ENCODE data around the gene BBS9.

Gene BBS9

GRCh38 chr7:33601884-33602283 is 472.5 kb downstream of the BBS9 start:
- no peak for DNase-seq (ENCODE audit: low spot score in 2 of 2)
- Mint-ChIP-seq H3K4me3 (no peak overlapping the region), H3K9me3 (no peaks in the 10 kb centered on the region), H3K36me3 (ENCODE audit: insufficient read depth) (peaks cover 8% of the 10 kb centered on the region), H3K4me1 (no peaks in the 10 kb centered on the region), H3K27me3 (no peaks in the 10 kb centered on the region), H3K27ac (ENCODE audit: low read depth) (no peak overlapping the region)
- ATAC-seq (replicated peaks; ENCODE audit: extremely low read depth, poor library complexity, severe bottlenecking) = no peak

GRCh38 chr7:33604056-33604455 is 474.7 kb downstream of the BBS9 start:
- H3K36me3 Mint-ChIP-seq (ENCODE audit: insufficient read depth) = peaks cover 5% of the 10 kb centered on the region
- no peaks in the 10 kb centered on the region for H3K27me3 Mint-ChIP-seq
- H3K27ac Mint-ChIP-seq (ENCODE audit: low read depth) = no peak overlapping the region
- no peaks in the 10 kb centered on the region for H3K4me1 Mint-ChIP-seq
- no peak for DNase-seq (ENCODE audit: low spot score in 2 of 2)
- ATAC-seq (replicated peaks; ENCODE audit: extremely low read depth, poor library complexity, severe bottlenecking) = no peak
- H3K4me3 Mint-ChIP-seq = no peak overlapping the region
- H3K9me3 Mint-ChIP-seq = no peaks in the 10 kb centered on the region

GRCh38 chr7:33610918-33611317 is 481.6 kb downstream of the BBS9 start:
- no peak overlapping the region for H3K4me3 Mint-ChIP-seq
- DNase-seq (ENCODE audit: low spot score in 2 of 2) (no peak), ATAC-seq (replicated peaks; ENCODE audit: extremely low read depth, poor library complexity, severe bottlenecking) (no peak)
- H3K9me3 Mint-ChIP-seq = no peaks in the 10 kb centered on the region
- H3K36me3 Mint-ChIP-seq (ENCODE audit: insufficient read depth) = peaks cover 3% of the 10 kb centered on the region
- no peaks in the 10 kb centered on the region for H3K4me1 Mint-ChIP-seq
- H3K27ac Mint-ChIP-seq (ENCODE audit: low read depth) = no peak overlapping the region
- H3K27me3 Mint-ChIP-seq = no peaks in the 10 kb centered on the region

- Mint-ChIP-seq H3K4me3 (no peak overlapping the region), H3K4me1 (no peaks in the 10 kb centered on the region), H3K36me3 (ENCODE audit: insufficient read depth) (peaks cover 1% of the 10 kb centered on the region), H3K27me3 (no peaks in the 10 kb centered on the region), H3K9me3 (peaks cover 2% of the 10 kb centered on the region), H3K27ac (ENCODE audit: low read depth) (no peak overlapping the region)
- DNase-seq (ENCODE audit: low spot score in 2 of 2) = no peak
- no peak for ATAC-seq (replicated peaks; ENCODE audit: extremely low read depth, poor library complexity, severe bottlenecking)
Measured at GRCh38 chr7:33612442-33612841, 483.1 kb downstream of the BBS9 start.

- DNase-seq (ENCODE audit: low spot score in 2 of 2) = no peak
- Mint-ChIP-seq H3K27me3 (no peaks in the 10 kb centered on the region), H3K9me3 (peaks cover 8% of the 10 kb centered on the region), H3K4me1 (no peaks in the 10 kb centered on the region), H3K4me3 (no peak overlapping the region), H3K27ac (ENCODE audit: low read depth) (no peak overlapping the region), H3K36me3 (ENCODE audit: insufficient read depth) (peaks cover 1% of the 10 kb centered on the region)
- no peak for ATAC-seq (replicated peaks; ENCODE audit: extremely low read depth, poor library complexity, severe bottlenecking)
Measured at GRCh38 chr7:33614357-33615117, 485.2 kb downstream of the BBS9 start.

- no peaks in the 10 kb centered on the region for H3K27me3 Mint-ChIP-seq
Measured at GRCh38 chr7:33616752-33617151, 487.4 kb downstream of the BBS9 start.

GRCh38 chr7:33619264-33619663 is 489.9 kb downstream of the BBS9 start:
- Mint-ChIP-seq H3K9me3 (peaks cover 20% of the 10 kb centered on the region), H3K36me3 (ENCODE audit: insufficient read depth) (peaks cover under 1% of the 10 kb centered on the region), H3K4me3 (no peak overlapping the region), H3K4me1 (no peaks in the 10 kb centered on the region), H3K27me3 (no peaks in the 10 kb centered on the region), H3K27ac (ENCODE audit: low read depth) (no peak overlapping the region)
- DNase-seq (ENCODE audit: low spot score in 2 of 2) (no peak), ATAC-seq (replicated peaks; ENCODE audit: extremely low read depth, poor library complexity, severe bottlenecking) (no peak)

More at GRCh38 chr7:33616752-33617151, 487.4 kb downstream of the BBS9 start:
- no peak for DNase-seq (ENCODE audit: low spot score in 2 of 2)
- H3K27ac Mint-ChIP-seq (ENCODE audit: low read depth) = no peak overlapping the region
- H3K4me3 Mint-ChIP-seq = no peak overlapping the region
- ATAC-seq (replicated peaks; ENCODE audit: extremely low read depth, poor library complexity, severe bottlenecking) = no peak
- H3K9me3 Mint-ChIP-seq = peaks cover 20% of the 10 kb centered on the region
- H3K36me3 Mint-ChIP-seq (ENCODE audit: insufficient read depth) = peaks cover 1% of the 10 kb centered on the region
- no peaks in the 10 kb centered on the region for H3K4me1 Mint-ChIP-seq

- ATAC-seq (replicated peaks; ENCODE audit: extremely low read depth, poor library complexity, severe bottlenecking) = no peak
- Mint-ChIP-seq H3K36me3 (ENCODE audit: insufficient read depth) (no peaks in the 10 kb centered on the region), H3K9me3 (peaks cover 24% of the 10 kb centered on the region), H3K27ac (ENCODE audit: low read depth) (no peak overlapping the region), H3K4me1 (no peaks in the 10 kb centered on the region), H3K27me3 (no peaks in the 10 kb centered on the region), H3K4me3 (no peak overlapping the region)
- no peak for DNase-seq (ENCODE audit: low spot score in 2 of 2)
Measured at GRCh38 chr7:33623267-33623666, 493.9 kb downstream of the BBS9 start.

GRCh38 chr7:33624215-33624614 is 494.9 kb downstream of the BBS9 start:
- Mint-ChIP-seq H3K27ac (ENCODE audit: low read depth) (no peak overlapping the region), H3K9me3 (peaks cover 24% of the 10 kb centered on the region), H3K36me3 (ENCODE audit: insufficient read depth) (no peaks in the 10 kb centered on the region), H3K27me3 (no peaks in the 10 kb centered on the region), H3K4me1 (no peaks in the 10 kb centered on the region), H3K4me3 (no peak overlapping the region)
- DNase-seq (ENCODE audit: low spot score in 2 of 2) = no peak
- ATAC-seq (replicated peaks; ENCODE audit: extremely low read depth, poor library complexity, severe bottlenecking) = no peak

- no peak for ATAC-seq (replicated peaks; ENCODE audit: extremely low read depth, poor library complexity, severe bottlenecking)
- H3K4me3 Mint-ChIP-seq = no peak overlapping the region
- H3K27me3 Mint-ChIP-seq = no peaks in the 10 kb centered on the region
- no peaks in the 10 kb centered on the region for H3K36me3 Mint-ChIP-seq (ENCODE audit: insufficient read depth)
- H3K27ac Mint-ChIP-seq (ENCODE audit: low read depth) = no peak overlapping the region
- no peaks in the 10 kb centered on the region for H3K4me1 Mint-ChIP-seq
- peaks cover 10% of the 10 kb centered on the region for H3K9me3 Mint-ChIP-seq
- DNase-seq (ENCODE audit: low spot score in 2 of 2) = no peak
Measured at GRCh38 chr7:33626869-33627268, 497.5 kb downstream of the BBS9 start.

GRCh38 chr7:33627741-33628140 is 498.4 kb downstream of the BBS9 start:
- no peak overlapping the region for H3K27ac Mint-ChIP-seq (ENCODE audit: low read depth)
- ATAC-seq (replicated peaks; ENCODE audit: extremely low read depth, poor library complexity, severe bottlenecking) (no peak), DNase-seq (ENCODE audit: low spot score in 2 of 2) (no peak)
- no peaks in the 10 kb centered on the region for H3K27me3 Mint-ChIP-seq
- H3K4me3 Mint-ChIP-seq = no peak overlapping the region
- no peaks in the 10 kb centered on the region for H3K4me1 Mint-ChIP-seq
- H3K36me3 Mint-ChIP-seq (ENCODE audit: insufficient read depth) = no peaks in the 10 kb centered on the region
- H3K9me3 Mint-ChIP-seq = peaks cover 10% of the 10 kb centered on the region

GRCh38 chr7:33628894-33629293 is 499.5 kb downstream of the BBS9 start:
- ATAC-seq (replicated peaks; ENCODE audit: extremely low read depth, poor library complexity, severe bottlenecking) (no peak), DNase-seq (ENCODE audit: low spot score in 2 of 2) (no peak)
- Mint-ChIP-seq H3K4me1 (no peaks in the 10 kb centered on the region), H3K27me3 (no peaks in the 10 kb centered on the region), H3K27ac (ENCODE audit: low read depth) (no peak overlapping the region), H3K4me3 (no peak overlapping the region), H3K36me3 (ENCODE audit: insufficient read depth) (no peaks in the 10 kb centered on the region), H3K9me3 (peaks cover 10% of the 10 kb centered on the region)

- Mint-ChIP-seq H3K27ac (ENCODE audit: low read depth) (no peak overlapping the region), H3K9me3 (peaks cover 10% of the 10 kb centered on the region), H3K36me3 (ENCODE audit: insufficient read depth) (no peaks in the 10 kb centered on the region), H3K4me1 (no peaks in the 10 kb centered on the region), H3K27me3 (no peaks in the 10 kb centered on the region), H3K4me3 (no peak overlapping the region)
- DNase-seq (ENCODE audit: low spot score in 2 of 2) = no peak
- ATAC-seq (replicated peaks; ENCODE audit: extremely low read depth, poor library complexity, severe bottlenecking) = no peak
Measured at GRCh38 chr7:33630359-33630758, 501.0 kb downstream of the BBS9 start.
